Measurements from ENCODE around the gene USPL1. TPM values are rescaled to one million over a fixed set of nuclear protein-coding genes. Genes with fewer than 3 reads are reported as not detected.

The USPL1 gene
- total RNA-seq, 1 experiment from 2014 or later = 14.3 TPM

GRCh38 chr13:30617315-30618185 is at the start of gene USPL1 (continued):
- TF ChIP-seq MLX (CRISPR knock-in tag; IDR thresholded peaks at IDR 0.05) = no peak; the same call in 1 of the 2 replicates
- peak; percentile 99 for TF ChIP-seq ZNF232 (CRISPR knock-in tag; IDR thresholded peaks at IDR 0.05)
- peak; percentile 69; the same call in 1 of the 2 replicates for TF ChIP-seq SMAD4 (CRISPR knock-in tag; IDR thresholded peaks at IDR 0.05)
- no peak for TF ChIP-seq ERG (CRISPR knock-in tag; IDR thresholded peaks at IDR 0.05)
- TF ChIP-seq FOXP1 (CRISPR knock-in tag; IDR thresholded peaks at IDR 0.05; ENCODE audit: borderline replicate concordance) = peak; percentile 94
- TF ChIP-seq FOXP4 (CRISPR knock-in tag; IDR thresholded peaks at IDR 0.05) = peak; percentile 99
- TF ChIP-seq TEAD4 (CRISPR knock-in tag; IDR thresholded peaks at IDR 0.05) = no peak
- no peak for TF ChIP-seq ATF6 (CRISPR knock-in tag; IDR thresholded peaks at IDR 0.05)
- no peak for TF ChIP-seq RELA (CRISPR knock-in tag; IDR thresholded peaks at IDR 0.05; ENCODE audit: borderline replicate concordance)
- TF ChIP-seq HMGA2 (CRISPR knock-in tag; IDR thresholded peaks at IDR 0.05) = no peak
- TF ChIP-seq CBFB (CRISPR knock-in tag; IDR thresholded peaks at IDR 0.05; ENCODE audit: low read depth) = peak; percentile 98
- no peak for TF ChIP-seq ZSCAN18 (CRISPR knock-in tag; IDR thresholded peaks at IDR 0.05)
- peak; percentile 99 for TF ChIP-seq ZNF281 (CRISPR knock-in tag; IDR thresholded peaks at IDR 0.05)
- no peak for TF ChIP-seq ELF4 (CRISPR knock-in tag; IDR thresholded peaks at IDR 0.05; ENCODE audit: low read depth)
- TF ChIP-seq PREB (CRISPR knock-in tag; IDR thresholded peaks at IDR 0.05; ENCODE audit: borderline replicate concordance) = peak; percentile 78; the same call in 1 of the 2 replicates
- peak; percentile 55; the same call in 1 of the 2 replicates for TF ChIP-seq USF2 (CRISPR knock-in tag; IDR thresholded peaks at IDR 0.05)
- peak; percentile 87 for TF ChIP-seq TP53 (CRISPR knock-in tag; IDR thresholded peaks at IDR 0.05)
- peak; percentile 99 for TF ChIP-seq ETV6 (CRISPR knock-in tag; IDR thresholded peaks at IDR 0.05)
- TF ChIP-seq TCF7 (CRISPR knock-in tag; IDR thresholded peaks at IDR 0.05; ENCODE audit: low read depth) = peak; percentile 20; the same call in 1 of the 2 replicates
- TF ChIP-seq PRDM15 (CRISPR knock-in tag; IDR thresholded peaks at IDR 0.05) = no peak

All from WTC11 (cell line).